ENCODE data around the gene TCAP.

Gene TCAP

DNA sequence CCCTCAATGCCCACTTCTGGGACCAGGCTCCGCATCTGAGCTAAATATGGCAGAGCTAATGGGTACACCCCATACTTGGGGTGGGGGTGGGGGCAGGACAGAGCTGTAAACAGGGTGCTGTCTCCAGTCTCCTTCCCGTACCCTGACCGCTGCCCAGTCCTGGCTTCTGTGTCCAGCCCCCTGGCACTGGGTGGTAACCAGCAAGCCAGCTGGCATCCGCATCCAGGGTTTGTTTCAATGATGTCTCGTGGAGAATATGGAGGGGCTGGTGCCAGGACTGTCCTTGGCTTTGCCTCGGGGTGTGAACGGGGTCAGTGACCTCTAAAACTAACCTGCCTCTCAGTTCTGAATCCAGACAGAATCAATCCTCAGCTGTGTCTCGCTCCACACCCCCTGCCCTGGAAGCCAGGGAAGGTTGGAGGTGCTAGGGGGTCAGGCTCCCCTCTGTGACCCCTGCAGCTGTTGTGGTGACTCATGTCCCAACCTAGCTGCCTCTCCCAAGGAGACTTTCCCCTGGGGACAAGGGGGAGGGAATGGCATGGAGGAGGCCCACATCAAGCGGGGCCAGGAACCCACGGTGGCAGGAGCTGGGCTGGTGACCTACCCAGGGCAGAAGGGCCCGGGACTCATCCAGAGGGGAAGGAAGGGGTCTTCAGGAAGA is 1.6 kb downstream of the TCAP start:
- Histone ChIP-seq H3K27me3 (ENCODE audit: low read depth, low read length) (peaks cover 6% of the 10 kb centered on the region), H2AFZ (ENCODE audit: low read depth, low read length) (no peak overlapping the region), H4K20me1 (ENCODE audit: insufficient read depth, low read length) (no peaks in the 10 kb centered on the region), H3K4me2 (ENCODE audit: low read length) (peak overlapping the region; percentile 90), H3K4me3 (ENCODE audit: low read length) (peak overlapping the region; percentile 77; the same call in 1 of the 2 replicates), H3K9me3 (ENCODE audit: insufficient read depth, low read length) (no peaks in the 10 kb centered on the region), H3K9ac (ENCODE audit: low read length) (peak overlapping the region; percentile 68; the same call in 1 of the 2 replicates), H3K36me3 (replicated peaks; ENCODE audit: low read depth, low read length) (no peaks in the 10 kb centered on the region), H3K27ac (ENCODE audit: low read length) (no peak overlapping the region), H3K79me2 (ENCODE audit: low read length) (no peaks in the 10 kb centered on the region), H3K4me1 (ENCODE audit: low read length) (peaks cover 43% of the 10 kb centered on the region)
- TF ChIP-seq EZH2phosphoT487 (IDR thresholded peaks at IDR 0.05; ENCODE audit: low read depth) (no peak), CTCF (IDR thresholded peaks at IDR 0.05; ENCODE audit: low read depth, low read length) (no peak)

GRCh38 chr17:39667262-39667944 is 2.3 kb downstream of the TCAP start:
- Histone ChIP-seq H3K79me2 (ENCODE audit: low read length) (no peaks in the 10 kb centered on the region), H4K20me1 (ENCODE audit: insufficient read depth, low read length) (no peaks in the 10 kb centered on the region), H2AFZ (ENCODE audit: low read depth, low read length) (no peak overlapping the region), H3K9ac (ENCODE audit: low read length) (peak overlapping the region; percentile 68), H3K36me3 (replicated peaks; ENCODE audit: low read depth, low read length) (no peaks in the 10 kb centered on the region), H3K4me2 (ENCODE audit: low read length) (peak overlapping the region; percentile 90), H3K4me1 (ENCODE audit: low read length) (peaks cover 50% of the 10 kb centered on the region), H3K4me3 (ENCODE audit: low read length) (peak overlapping the region; percentile 77), H3K27me3 (ENCODE audit: low read depth, low read length) (peaks cover 6% of the 10 kb centered on the region), H3K9me3 (ENCODE audit: insufficient read depth, low read length) (no peaks in the 10 kb centered on the region), H3K27ac (ENCODE audit: low read length) (no peak overlapping the region)
- TF ChIP-seq CTCF (IDR thresholded peaks at IDR 0.05; ENCODE audit: low read depth, low read length), result no peak
- TF ChIP-seq EZH2phosphoT487 (IDR thresholded peaks at IDR 0.05; ENCODE audit: low read depth), result no peak

- no peaks in the 10 kb centered on the region for H3K36me3 ChIP-seq (replicated peaks; ENCODE audit: low read depth, low read length)
- peak within 1 kb of the TSS; percentile 77 for H3K4me3 ChIP-seq (ENCODE audit: low read length)
- H2AFZ ChIP-seq (ENCODE audit: low read depth, low read length), result peak within 1 kb of the TSS; percentile 57
- peak within 1 kb of the TSS; percentile 90 for H3K4me2 ChIP-seq (ENCODE audit: low read length)
- peaks cover 6% of the 10 kb centered on the region for H3K27me3 ChIP-seq (ENCODE audit: low read depth, low read length)
- H3K27ac ChIP-seq (ENCODE audit: low read length), result no peak within 1 kb of the TSS
- peak; percentile 62 for TF ChIP-seq CTCF (IDR thresholded peaks at IDR 0.05; ENCODE audit: low read depth, low read length)
- no peak for TF ChIP-seq EZH2phosphoT487 (IDR thresholded peaks at IDR 0.05; ENCODE audit: low read depth)
- H4K20me1 ChIP-seq (ENCODE audit: insufficient read depth, low read length), result no peaks in the 10 kb centered on the region
- no peaks in the 10 kb centered on the region for H3K9me3 ChIP-seq (ENCODE audit: insufficient read depth, low read length)
- H3K79me2 ChIP-seq (ENCODE audit: low read length), result no peaks in the 10 kb centered on the region
- H3K9ac ChIP-seq (ENCODE audit: low read length), result peak within 1 kb of the TSS; percentile 68
- H3K4me1 ChIP-seq (ENCODE audit: low read length), result peaks cover 52% of the 10 kb centered on the region
Observed at GRCh38 chr17:39667945-39668924, 3.1 kb downstream of the TCAP start, which contains the start of gene PNMT. Gene PNMT (plus strand): TSS chr17:39668453. CDS start chr17:39668476, 23 bp downstream.

Measured in OCI-LY3 (cell line).